Neural cell (in vitro differentiated cells): ENCODE data around the gene ITGA4. TPM values are rescaled to one million over a fixed set of nuclear protein-coding genes. Genes with fewer than 3 reads are reported as not detected.

Experiments used
- H2AFZ ChIP-seq: fragments of 200-600, 300-800 bp; sonication (generic), shearing (Covaris generic); 2 replicates; pipeline ENCODE4 v1.6.0; 2014; ENCODE audit warnings: low read depth, mild to moderate bottlenecking, antibody characterized with exemption, low read length, moderate library complexity
- H3F3A ChIP-seq: fragments of 200-600 bp; shearing (Covaris generic); 2 replicates; pipeline ENCODE4 v1.6.1; 2016; ENCODE audit warnings: mild to moderate bottlenecking, moderate library complexity, mixed read lengths, antibody characterized with exemption, low read length; ENCODE audit not compliant: insufficient read depth, poor library complexity, severe bottlenecking
- H3K27ac ChIP-seq: fragments of 200-600, 300-800 bp; sonication (generic), shearing (Covaris generic); 2 replicates; pipeline ENCODE4 v1.5.1; 2014; ENCODE audit warnings: mild to moderate bottlenecking, low read length, moderate library complexity
- H3K27me3 ChIP-seq: fragments of 300-800, 200-600 bp; sonication (generic), shearing (Covaris generic); 2 replicates; pipeline ENCODE4 v1.6.0; 2014; ENCODE audit warnings: mild to moderate bottlenecking, low read depth, low read length, moderate library complexity; ENCODE audit not compliant: insufficient read depth
- H3K36me3 ChIP-seq: fragments of 300-800, 200-600 bp; sonication (generic), shearing (Covaris generic); 2 replicates; pipeline ENCODE4 v1.5.1; 2014; ENCODE audit warnings: mild to moderate bottlenecking, antibody characterized with exemption, low read length, moderate library complexity; ENCODE audit not compliant: insufficient read depth
- H3K4me2 ChIP-seq: fragments of 300-800, 200-600 bp; sonication (generic), shearing (Covaris generic); 2 replicates; pipeline ENCODE4 v1.6.0; 2014; ENCODE audit warnings: mild to moderate bottlenecking, low read length
- H3K4me3 ChIP-seq: fragments of 300-800, 200-600 bp; sonication (generic), shearing (Covaris generic); 2 replicates; pipeline ENCODE4 v1.5.1; 2014; ENCODE audit warnings: mild to moderate bottlenecking, low read length, moderate library complexity
- H3K79me2 ChIP-seq: fragments of 200-600 bp; shearing (Covaris generic); replicated peaks from 2 replicates; pipeline ENCODE4 v1.6.0; 2014; ENCODE audit warnings: mild to moderate bottlenecking, low read length, moderate library complexity; ENCODE audit not compliant: insufficient read depth
- H3K9ac ChIP-seq: fragments of 300-800, 200-600 bp; sonication (generic), shearing (Covaris generic); 2 replicates; pipeline ENCODE4 v1.6.1; 2016; ENCODE audit warnings: mild to moderate bottlenecking, low read length, mixed read lengths
- H3K9me2 ChIP-seq: fragments of 200-600 bp; shearing (Covaris generic); 2 replicates; pipeline ENCODE4 v1.6.1; 2016; ENCODE audit warnings: mild to moderate bottlenecking, low read length, mixed read lengths; ENCODE audit not compliant: insufficient read depth
- H3K9me3 ChIP-seq: fragments of 200-600, 300-800 bp; sonication (generic), shearing (Covaris generic); 2 replicates; pipeline ENCODE4 v1.6.1; 2016; ENCODE audit warnings: mild to moderate bottlenecking, mixed run types, low read length, moderate library complexity, mixed read lengths
- H4K20me1 ChIP-seq: fragments of 200-600 bp; shearing (Covaris generic); 2 replicates; pipeline ENCODE4 v1.6.1; 2016; ENCODE audit warnings: mild to moderate bottlenecking, mixed run types; ENCODE audit not compliant: insufficient read depth
- CTCF ChIP-seq: fragments of 450-650 bp; IDR thresholded peaks from 2 replicates; pipeline ENCODE4 v1.5.1; 2014; ENCODE audit warnings: antibody characterized with exemption, mild to moderate bottlenecking, moderate library complexity; ENCODE audit not compliant: poor library complexity, severe bottlenecking
- EP300 ChIP-seq: fragments of 450-650 bp; conservative IDR thresholded peaks from 2 replicates; pipeline ENCODE4 v1.6.1; 2014; ENCODE audit warnings: antibody characterized with exemption, mild to moderate bottlenecking, moderate library complexity; ENCODE audit not compliant: poor library complexity, severe bottlenecking
- EZH2 ChIP-seq: fragments of 200-600, 300-800 bp; shearing (Covaris generic), sonication (generic); IDR thresholded peaks from 2 replicates; pipeline ENCODE4 v1.6.1; 2014; ENCODE audit warnings: antibody characterized with exemption, low read length, borderline replicate concordance, mild to moderate bottlenecking; ENCODE audit not compliant: insufficient read depth, poor library complexity, severe bottlenecking
- MXI1 ChIP-seq: fragments of 450-650 bp; conservative IDR thresholded peaks from 2 replicates; pipeline ENCODE4 v1.6.1; 2014; ENCODE audit warnings: antibody characterized with exemption, mild to moderate bottlenecking; ENCODE audit not compliant: poor library complexity, severe bottlenecking
- POLR2AphosphoS5 ChIP-seq: IDR thresholded peaks from 2 replicates; pipeline ENCODE4 v1.6.1; 2012
- RAD21 ChIP-seq: fragments of 450-650 bp; conservative IDR thresholded peaks from 2 replicates; pipeline ENCODE4 v1.6.1; 2014; ENCODE audit warnings: antibody characterized with exemption, mild to moderate bottlenecking, moderate library complexity
- REST ChIP-seq: IDR thresholded peaks from 2 replicates; pipeline ENCODE4 v1.6.1; 2012; ENCODE audit warnings: borderline replicate concordance
- SMC3 ChIP-seq: fragments of 450-650 bp; conservative IDR thresholded peaks from 2 replicates; pipeline ENCODE4 v1.6.1; 2014; ENCODE audit warnings: antibody characterized with exemption, mild to moderate bottlenecking, moderate library complexity; ENCODE audit not compliant: poor library complexity
- TAF1 ChIP-seq: IDR thresholded peaks from 2 replicates; pipeline ENCODE4 v1.6.1; 2012; ENCODE audit warnings: low read depth
- polyA plus RNA-seq: library from polyadenylated mRNA; depleted of rRNA; stranded (reverse); fragments of >200 nt; gene quantifications from 2 replicates; pipeline ENCODE4 v1.2.3, GENCODE V29; 2014

Gene ITGA4
- polyA plus RNA-seq, 1 donor from 2014 or later: 0.40 TPM

- Histone ChIP-seq H3K36me3 (no peaks in the 10 kb centered on the region), H3K27ac (no peak overlapping the region), H3K9me2 (no peaks in the 10 kb centered on the region), H3K4me2 (no peak overlapping the region), H3K4me3 (no peak overlapping the region), H3K27me3 (no peaks in the 10 kb centered on the region), H3F3A (no peaks in the 10 kb centered on the region), H4K20me1 (no peaks in the 10 kb centered on the region), H2AFZ (no peak overlapping the region), H3K79me2 (no peaks in the 10 kb centered on the region), H3K9ac (no peak overlapping the region), H3K9me3 (no peaks in the 10 kb centered on the region)
- TF ChIP-seq SMC3 (no peak), MXI1 (no peak), CTCF (no peak), EP300 (no peak), TAF1 (no peak), RAD21 (no peak), EZH2 (no peak), REST (no peak), POLR2AphosphoS5 (no peak)
Measured at GRCh38 chr2:181516992-181517391, 59.8 kb downstream of the ITGA4 start.

GRCh38 chr2:181517685-181518301 lies 60.6 kb downstream of the ITGA4 start:
- no peaks in the 10 kb centered on the region for H3K9me2 ChIP-seq
- H3K4me3 ChIP-seq: no peak overlapping the region
- H2AFZ ChIP-seq: no peak overlapping the region

More at GRCh38 chr2:181517685-181518301, 60.6 kb downstream of the ITGA4 start:
- Histone ChIP-seq H3K27ac (no peak overlapping the region), H4K20me1 (no peaks in the 10 kb centered on the region), H3K79me2 (no peaks in the 10 kb centered on the region), H3K9me3 (no peaks in the 10 kb centered on the region), H3K9ac (no peak overlapping the region), H3F3A (no peaks in the 10 kb centered on the region), H3K27me3 (no peaks in the 10 kb centered on the region), H3K36me3 (no peaks in the 10 kb centered on the region), H3K4me2 (no peak overlapping the region)
- TF ChIP-seq EZH2: no peak
- no peak for TF ChIP-seq RAD21
- TF ChIP-seq SMC3: no peak
- TF ChIP-seq EP300: no peak
- no peak for TF ChIP-seq POLR2AphosphoS5
- no peak for TF ChIP-seq CTCF
- no peak for TF ChIP-seq REST
- no peak for TF ChIP-seq MXI1
